Cardiac ventricle fibroblast (primary cell): ENCODE data around the gene CCDC157. TPM values are rescaled to one million over a fixed set of nuclear protein-coding genes. Genes with fewer than 3 reads are reported as not detected.

Experiments
- total RNA-seq: library from RNA; depleted of rRNA; stranded (reverse); fragments of >200 nt; gene quantifications from 2 replicates; pipeline ENCODE4 v1.2.3, GENCODE V29; 2015

The CCDC157 gene
- 0.73 and 1.5 TPM in 2 replicates for total RNA-seq

DNA sequence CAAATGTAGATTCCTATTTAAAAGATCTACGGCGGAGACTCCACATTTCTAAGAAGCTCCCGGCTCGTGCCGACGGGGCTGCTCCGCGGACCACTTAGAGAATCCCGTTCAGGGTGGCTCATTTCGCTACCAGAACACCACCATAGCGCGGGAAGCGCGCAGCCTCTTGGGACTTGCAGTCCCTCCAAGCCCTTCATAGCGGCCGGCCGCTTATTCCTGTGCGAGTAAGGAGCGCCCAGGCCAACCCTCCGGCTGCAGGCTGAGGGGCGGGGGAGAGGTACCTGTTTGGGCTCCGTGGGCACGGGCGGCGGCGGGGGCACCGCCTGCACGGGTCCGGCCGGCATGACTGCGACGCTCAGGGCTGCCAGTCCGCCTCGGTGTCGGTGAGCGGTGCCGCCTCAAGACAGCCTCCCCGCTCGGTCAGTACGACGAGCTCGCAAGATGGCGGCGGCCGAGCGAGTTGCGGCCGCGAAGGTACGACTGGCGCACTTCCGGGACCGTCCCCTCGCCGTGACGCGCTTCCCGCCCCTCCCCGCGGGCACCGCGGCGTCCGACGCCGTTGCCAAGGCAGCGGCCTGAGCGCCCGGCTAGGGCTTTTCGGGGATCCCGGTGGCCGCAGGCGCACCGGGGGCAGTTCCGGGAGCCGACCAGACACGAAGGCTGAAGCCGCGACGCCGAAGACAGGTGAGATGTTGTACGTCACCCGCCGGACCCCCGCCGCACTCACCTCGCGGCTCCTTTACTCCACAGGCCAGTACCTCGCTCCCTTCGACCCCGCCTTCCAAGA is at the start of gene CCDC157, which contains the start of gene SF3A1:
TSS of gene CCDC157 (plus strand) at position 559 of the 787 bp plus-strand sequence. CDS start 8,994 bp downstream, outside the sequence.
TSS of gene SF3A1 (minus strand) at position 446 of the 787 bp plus-strand sequence. CDS start at position 344, 102 bp downstream.

GRCh38 chr22:30326706-30327362 is 30.0 kb upstream of the CCDC157 start, which contains the start of gene TBC1D10A:
TSS of gene TBC1D10A (minus strand) at chr22:30326941. CDS start at chr22:30326881, 60 bp downstream.

DNA sequence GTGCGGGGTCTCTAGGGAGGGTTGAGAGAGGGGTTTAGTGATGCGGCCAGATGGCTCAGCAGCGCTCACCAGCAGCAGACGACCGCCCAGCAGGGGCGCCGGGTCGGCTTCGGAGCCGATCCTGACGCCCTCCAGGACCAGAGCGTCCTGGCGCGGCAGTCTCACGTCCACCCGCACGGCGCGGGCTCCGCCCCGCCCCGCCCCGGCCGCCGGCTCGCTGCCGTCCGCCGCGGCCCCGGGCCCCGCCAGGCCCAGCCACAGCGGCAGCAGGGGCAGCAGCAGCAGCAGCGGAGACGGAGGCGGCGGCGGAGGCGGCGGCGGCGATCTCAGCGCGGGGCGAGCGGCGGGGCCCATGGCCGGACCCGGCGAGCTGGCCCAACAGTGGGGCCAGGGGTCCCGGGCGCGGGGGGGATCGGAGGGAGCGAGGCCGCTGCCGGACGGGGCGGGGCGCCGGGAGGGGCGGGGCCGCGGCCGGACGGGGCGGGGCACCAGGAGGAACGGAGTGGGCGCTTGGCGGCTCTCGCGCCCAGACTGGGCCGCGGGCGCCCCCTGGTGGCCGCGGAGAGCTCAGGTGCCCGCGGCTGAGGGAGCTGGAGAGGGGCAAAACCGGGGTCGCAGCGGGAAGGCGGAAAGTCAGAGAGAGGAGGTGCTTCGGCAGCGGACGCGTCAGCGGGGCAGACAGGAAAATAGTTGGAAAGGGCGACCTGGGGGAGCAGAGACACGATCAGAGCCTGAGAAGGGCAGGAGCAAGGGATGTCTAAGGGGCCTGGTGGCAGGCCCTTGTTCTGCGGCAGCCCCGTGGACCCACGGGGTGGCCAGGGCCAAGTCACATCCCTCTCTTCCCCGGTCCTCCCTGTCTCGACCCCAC is 30.4 kb downstream of the CCDC157 start, which contains the start of gene RNF215:
TSS of gene RNF215 (minus strand) at position 452 of the 868 bp plus-strand sequence. CDS start at position 354, 98 bp downstream.

GRCh38 chr22:30396871-30397655 is 40.3 kb downstream of the CCDC157 start, which contains the start of gene SEC14L2:
TSS of gene SEC14L2 (plus strand) at chr22:30397018. CDS start at chr22:30397117, 99 bp downstream.

GRCh38 chr22:30425616-30426387 is 69.0 kb downstream of the CCDC157 start, which contains the start of gene MTFP1:
TSS of gene MTFP1 (plus strand) at chr22:30425768. CDS start at chr22:30425880, 112 bp downstream.

Other genes starting within 250 kb of the CCDC157 start
- 0.19 and 0.54 TPM in 2 replicates for gene LIF, start 110.2 kb upstream of the CCDC157 start, total RNA-seq
- gene OSM, start 90.2 kb upstream of the CCDC157 start, total RNA-seq = not detected in 2 replicates
- gene CASTOR1, start 67.5 kb upstream of the CCDC157 start, total RNA-seq = 18.9 and 24.0 TPM in 2 replicates
- gene TBC1D10A, start 30.1 kb upstream of the CCDC157 start, total RNA-seq = 16.5 and 16.6 TPM in 2 replicates
- 47.0 and 70.0 TPM in 2 replicates for gene SF3A1, start 113 bp upstream of the CCDC157 start, total RNA-seq
- gene RNF215, start 30.4 kb downstream of the CCDC157 start, total RNA-seq = 13.3 and 19.8 TPM in 2 replicates
- 11.5 and 30.1 TPM in 2 replicates for gene SEC14L2, start 40.0 kb downstream of the CCDC157 start, total RNA-seq
- 6.4 and 14.3 TPM in 2 replicates for gene MTFP1, start 68.8 kb downstream of the CCDC157 start, total RNA-seq
- not detected in 2 replicates for gene SEC14L3, start 115.0 kb downstream of the CCDC157 start, total RNA-seq
- gene SEC14L4, start 148.7 kb downstream of the CCDC157 start, total RNA-seq = 0.15 TPM in 1 of 2 replicates, not detected in the other
- 0.25 TPM in 1 of 2 replicates, not detected in the other for gene SEC14L6, start 189.7 kb downstream of the CCDC157 start, total RNA-seq
- gene GAL3ST1, start 217.7 kb downstream of the CCDC157 start, total RNA-seq = 0.49 and 0.56 TPM in 2 replicates
- 54.9 and 56.1 TPM in 2 replicates for gene PES1, start 234.9 kb downstream of the CCDC157 start, total RNA-seq